CD4-positive, CD25-positive, alpha-beta regulatory T cell (primary cell): ENCODE results near the gene RAB21. TPM values are rescaled to one million over a fixed set of nuclear protein-coding genes. Genes with fewer than 3 reads are reported as not detected.

Experiments used
- ATAC-seq, 2 donors: fragments of 150-1000 bp; cut with Tn5 transposase; one replicate each; pipeline ENCODE4 v1.10.0; 2021; ENCODE audit warnings: low read depth in 2 of 2, moderate number of reproducible peaks in 2 of 2, moderate library complexity in 1 of 2
- DNase-seq, 3 donors: peaks; one replicate each; pipeline versions ENCODE4 v3.0.0 to v3.0.0-alpha.2; 2012 to 2022; ENCODE audit warnings: mixed read lengths in 1 of 3
- H3K27ac ChIP-seq: one replicate; pipeline ENCODE4 v1.7.0; 2013; ENCODE audit warnings: mild to moderate bottlenecking, low read length; ENCODE audit not compliant: insufficient read depth, poor library complexity, severe bottlenecking
- H3K27me3 ChIP-seq: one replicate; pipeline ENCODE4 v1.7.0; 2013; ENCODE audit warnings: low read length; ENCODE audit not compliant: control insufficient read depth, insufficient read depth
- H3K36me3 ChIP-seq: one replicate; pipeline ENCODE4 v1.7.0; 2013; ENCODE audit warnings: mild to moderate bottlenecking, low read length, moderate library complexity; ENCODE audit not compliant: control insufficient read depth, insufficient read depth
- H3K4me1 ChIP-seq: 2 replicates; pipeline ENCODE4 v1.7.0; 2013; ENCODE audit warnings: mild to moderate bottlenecking, low read length; ENCODE audit not compliant: insufficient read depth, control insufficient read depth, poor library complexity, severe bottlenecking
- H3K4me3 ChIP-seq: one replicate; pipeline ENCODE4 v1.7.0; 2013; ENCODE audit warnings: low read depth, mild to moderate bottlenecking, low read length, moderate library complexity
- H3K9me3 ChIP-seq, 2 experiments: 1 replicate in 1 of 2; 2 replicates in 1 of 2; pipeline ENCODE4 v1.7.0; 2013; ENCODE audit warnings: low read length in 2 of 2, mild to moderate bottlenecking in 1 of 2, moderate library complexity in 1 of 2; ENCODE audit not compliant: control insufficient read depth in 2 of 2
- H3K27ac Mint-ChIP-seq, 3 donors: one replicate each; pipeline ENCODE4 v1.8.0; 2020 to 2022; ENCODE audit warnings: mild to moderate bottlenecking in 3 of 3, mixed read lengths in 3 of 3, moderate library complexity in 2 of 3
- H3K27me3 Mint-ChIP-seq: one replicate; pipeline ENCODE4 v1.8.0; 2022; ENCODE audit warnings: mild to moderate bottlenecking, mixed read lengths
- H3K36me3 Mint-ChIP-seq: one replicate; pipeline ENCODE4 v1.8.0; 2020; ENCODE audit warnings: mixed read lengths
- H3K4me1 Mint-ChIP-seq, 4 donors: one replicate each; pipeline ENCODE4 v1.8.0; 2020 to 2022; ENCODE audit warnings: mixed read lengths in 4 of 4, mild to moderate bottlenecking in 1 of 4
- H3K4me3 Mint-ChIP-seq, 4 donors: one replicate each; pipeline ENCODE4 v1.8.0; 2020 to 2022; ENCODE audit warnings: mild to moderate bottlenecking in 4 of 4, mixed read lengths in 4 of 4, moderate library complexity in 3 of 4
- H3K9me3 Mint-ChIP-seq, 7 donors: one replicate each; pipeline ENCODE4 v1.8.0; 2020 to 2022; ENCODE audit warnings: mixed read lengths in 7 of 7, mild to moderate bottlenecking in 3 of 7, moderate library complexity in 2 of 7
- polyA plus RNA-seq, 4 donors: library from polyadenylated mRNA; unstranded; fragments of 300-500 nt; fragmentation: Illumina TruSeq; gene quantifications; one replicate each; pipeline ENCODE4 v1.2.3, GENCODE V29; 2021
- total RNA-seq: library from RNA; stranded (reverse); gene quantifications from one replicate; pipeline ENCODE4 v1.2.3, GENCODE V29; 2022

The RAB21 gene
- total RNA-seq (76.2 TPM), polyA plus RNA-seq (10 to 100 TPM; 29.9 to 43.5 (median 35.8) TPM)

GRCh38 chr12:71754461-71755145 is at the start of gene RAB21:
RAB21 (plus strand) TSS chr12:71754863; CDS start chr12:71755130, 267 bp downstream.
- H3K4me1 ChIP-seq: peaks cover 35% of the 10 kb centered on the region
- Mint-ChIP-seq H3K27me3 (peaks cover 18% of the 10 kb centered on the region), H3K27ac (peak within 1 kb of the TSS; percentile 95 to 97 (median 95)), H3K9me3 (peaks cover 0 to 12% (median 3%) of the 10 kb centered on the region in 7 donors), H3K4me1 (peaks cover 20 to 49% (median 36%) of the 10 kb centered on the region in 4 donors), H3K4me3 (peak within 1 kb of the TSS; percentile 90 to 95 (median 94)), H3K36me3 (peaks cover 27% of the 10 kb centered on the region)
- peak within 1 kb of the TSS; percentile 98 for H3K4me3 ChIP-seq
- peak; percentile 96 to 99 (median 98) for DNase-seq
- H3K36me3 ChIP-seq: peaks cover 19% of the 10 kb centered on the region
- H3K9me3 ChIP-seq: peaks cover 13 to 18% of the 10 kb centered on the region in 2 experiments
- peak within 1 kb of the TSS; percentile 93 for H3K27ac ChIP-seq
- ATAC-seq: peak; percentile 95 to 96
- peaks cover 13% of the 10 kb centered on the region for H3K27me3 ChIP-seq

- Mint-ChIP-seq H3K27me3 (no peaks in the 10 kb centered on the region), H3K27ac (no peak overlapping the region), H3K36me3 (peaks cover 16% of the 10 kb centered on the region), H3K9me3 (peaks cover 0 to 2% (median 0%) of the 10 kb centered on the region in 7 donors), H3K4me3 (no peak overlapping the region), H3K4me1 (peaks cover 0 to 10% (median 3%) of the 10 kb centered on the region in 4 donors)
- H3K27ac ChIP-seq: no peak overlapping the region
- H3K4me1 ChIP-seq: no peaks in the 10 kb centered on the region
- no peaks in the 10 kb centered on the region for H3K27me3 ChIP-seq
- ATAC-seq (no peak), DNase-seq (no peak)
- H3K36me3 ChIP-seq: peaks cover 10% of the 10 kb centered on the region
- H3K4me3 ChIP-seq: no peak overlapping the region
- H3K9me3 ChIP-seq: no peaks in the 10 kb centered on the region
Measured at GRCh38 chr12:71704920-71705319, 49.7 kb upstream of the RAB21 start.

GRCh38 chr12:71708658-71709057 is 46.0 kb upstream of the RAB21 start:
- H3K36me3 Mint-ChIP-seq: peaks cover 10% of the 10 kb centered on the region
- H3K9me3 ChIP-seq: peaks cover 9 to 10% of the 10 kb centered on the region in 2 experiments
- H3K9me3 Mint-ChIP-seq: peaks cover 0 to 32% (median 9%) of the 10 kb centered on the region in 7 donors
- no peaks in the 10 kb centered on the region for H3K27me3 Mint-ChIP-seq
- H3K4me1 Mint-ChIP-seq: peaks cover 0 to 10% (median 3%) of the 10 kb centered on the region in 4 donors
- no peak overlapping the region for H3K4me3 ChIP-seq
- H3K27ac ChIP-seq: no peak overlapping the region
- H3K27me3 ChIP-seq: no peaks in the 10 kb centered on the region
- H3K27ac Mint-ChIP-seq: no peak overlapping the region
- DNase-seq (no peak), ATAC-seq (no peak)
- H3K4me3 Mint-ChIP-seq: no peak overlapping the region
- H3K4me1 ChIP-seq: no peaks in the 10 kb centered on the region
- H3K36me3 ChIP-seq: peaks cover 4% of the 10 kb centered on the region

GRCh38 chr12:71710276-71711125 is 44.2 kb upstream of the RAB21 start:
- no peak overlapping the region for H3K27ac Mint-ChIP-seq
- ATAC-seq (no peak), DNase-seq (no peak)
- H3K4me3 ChIP-seq: no peak overlapping the region
- H3K27me3 Mint-ChIP-seq: no peaks in the 10 kb centered on the region
- H3K27me3 ChIP-seq: no peaks in the 10 kb centered on the region
- H3K27ac ChIP-seq: no peak overlapping the region
- H3K4me1 Mint-ChIP-seq: peaks cover 0 to 10% (median 3%) of the 10 kb centered on the region in 4 donors
- no peaks in the 10 kb centered on the region for H3K36me3 ChIP-seq
- no peak overlapping the region for H3K4me3 Mint-ChIP-seq
- H3K9me3 Mint-ChIP-seq: peaks cover 0 to 41% (median 9%) of the 10 kb centered on the region in 7 donors
- H3K36me3 Mint-ChIP-seq: peaks cover 6% of the 10 kb centered on the region
- peaks cover 15 to 17% of the 10 kb centered on the region in 2 experiments for H3K9me3 ChIP-seq
- no peaks in the 10 kb centered on the region for H3K4me1 ChIP-seq

GRCh38 chr12:71718611-71719010 is 36.1 kb upstream of the RAB21 start:
- Mint-ChIP-seq H3K36me3 (no peaks in the 10 kb centered on the region), H3K9me3 (peaks cover 0 to 20% (median 4%) of the 10 kb centered on the region in 7 donors), H3K4me1 (no peaks in the 10 kb centered on the region), H3K4me3 (no peak overlapping the region), H3K27ac (no peak overlapping the region), H3K27me3 (peaks cover 4% of the 10 kb centered on the region)
- ATAC-seq: no peak
- no peak overlapping the region for H3K4me3 ChIP-seq
- no peak for DNase-seq
- H3K27me3 ChIP-seq: no peaks in the 10 kb centered on the region
- H3K36me3 ChIP-seq: no peaks in the 10 kb centered on the region
- no peak overlapping the region for H3K27ac ChIP-seq
- no peaks in the 10 kb centered on the region for H3K4me1 ChIP-seq
- peaks cover 6 to 9% of the 10 kb centered on the region in 2 experiments for H3K9me3 ChIP-seq

GRCh38 chr12:71719647-71720370 is 34.9 kb upstream of the RAB21 start:
- Histone ChIP-seq H3K4me1 (no peaks in the 10 kb centered on the region), H3K27ac (no peak overlapping the region), H3K4me3 (no peak overlapping the region), H3K9me3 (peaks cover 0 to 4% of the 10 kb centered on the region in 2 experiments), H3K36me3 (no peaks in the 10 kb centered on the region), H3K27me3 (no peaks in the 10 kb centered on the region)
- DNase-seq (no peak), ATAC-seq (no peak)
- H3K9me3 Mint-ChIP-seq: peaks cover 0 to 12% (median 4%) of the 10 kb centered on the region in 7 donors
- H3K27ac Mint-ChIP-seq: no peak overlapping the region
- H3K36me3 Mint-ChIP-seq: no peaks in the 10 kb centered on the region
- peaks cover 4% of the 10 kb centered on the region for H3K27me3 Mint-ChIP-seq
- H3K4me1 Mint-ChIP-seq: no peaks in the 10 kb centered on the region
- no peak overlapping the region for H3K4me3 Mint-ChIP-seq

- Mint-ChIP-seq H3K36me3 (no peaks in the 10 kb centered on the region), H3K4me3 (no peak overlapping the region), H3K27ac (no peak overlapping the region), H3K9me3 (no peaks in the 10 kb centered on the region), H3K4me1 (no peaks in the 10 kb centered on the region), H3K27me3 (peaks cover 10% of the 10 kb centered on the region)
- H3K27ac ChIP-seq: no peak overlapping the region
- H3K27me3 ChIP-seq: peaks cover 5% of the 10 kb centered on the region
- H3K4me3 ChIP-seq: no peak overlapping the region
- H3K36me3 ChIP-seq: no peaks in the 10 kb centered on the region
- no peaks in the 10 kb centered on the region for H3K4me1 ChIP-seq
- DNase-seq (no peak), ATAC-seq (no peak)
- no peaks in the 10 kb centered on the region for H3K9me3 ChIP-seq
Measured at GRCh38 chr12:71721783-71722505, 32.7 kb upstream of the RAB21 start.
